CD4-positive, alpha-beta memory T cell (primary cell): ENCODE results near the gene COL5A1. TPM values are rescaled to one million over a fixed set of nuclear protein-coding genes. Genes with fewer than 3 reads are reported as not detected.

ENCODE experiments used
- CTCF ChIA-PET: fragments of 350-600 bp; sonication (Branson Sonifier 250); formaldehyde crosslinking; loops from one replicate; lab custom pipeline; 2021; ENCODE audit warnings: inconsistent platforms; ENCODE audit not compliant: partially characterized antibody; lab: Charles Lee
- POLR2A ChIA-PET: fragments of 350-600 bp; sonication (Branson Sonifier 250); formaldehyde crosslinking; loops from one replicate; lab custom pipeline; 2021; ENCODE audit not compliant: partially characterized antibody; lab: Charles Lee
- DNase-seq, 5 donors: peaks; one replicate each; pipeline versions ENCODE4 v3.0.0 to v3.0.0-alpha.2; 2020 to 2022; ENCODE audit warnings: mixed read lengths in 1 of 5
- H3K27ac ChIP-seq: one replicate; pipeline ENCODE4 v1.7.0; 2013; ENCODE audit warnings: low read depth, low read length
- H3K27me3 ChIP-seq: 2 replicates; pipeline ENCODE4 v1.7.0; 2013; ENCODE audit warnings: mild to moderate bottlenecking, low read length, moderate library complexity; ENCODE audit not compliant: insufficient read depth
- H3K36me3 ChIP-seq: 2 replicates; pipeline ENCODE4 v1.7.0; 2013; ENCODE audit warnings: mild to moderate bottlenecking, low read length, moderate library complexity; ENCODE audit not compliant: insufficient read depth
- H3K4me1 ChIP-seq: 2 replicates; pipeline ENCODE4 v1.7.0; 2013; ENCODE audit warnings: mild to moderate bottlenecking, low read length, moderate library complexity; ENCODE audit not compliant: insufficient read depth
- H3K4me3 ChIP-seq, 2 donors: one replicate each; pipeline ENCODE4 v1.7.0; 2013; ENCODE audit warnings: low read length in 2 of 2, mild to moderate bottlenecking in 1 of 2
- H3K9me3 ChIP-seq, 2 donors: one replicate each; pipeline ENCODE4 v1.7.0; 2013; ENCODE audit warnings: low read length in 2 of 2, control low read depth in 1 of 2; ENCODE audit not compliant: control insufficient read depth in 1 of 2
- H3K27ac Mint-ChIP-seq, 7 donors: one replicate each; pipeline ENCODE4 v1.8.0; 2020 to 2021; ENCODE audit warnings: mixed read lengths in 7 of 7, mild to moderate bottlenecking in 6 of 7, inconsistent platforms in 3 of 7, moderate library complexity in 3 of 7
- H3K27me3 Mint-ChIP-seq, 2 donors: one replicate each; pipeline ENCODE4 v1.8.0; 2020 to 2021; ENCODE audit warnings: mixed read lengths in 2 of 2
- H3K36me3 Mint-ChIP-seq, 2 donors: one replicate each; pipeline ENCODE4 v1.8.0; 2020 to 2021; ENCODE audit warnings: mixed read lengths in 2 of 2, inconsistent platforms in 1 of 2, mild to moderate bottlenecking in 1 of 2
- H3K4me1 Mint-ChIP-seq, 4 donors: one replicate each; pipeline ENCODE4 v1.8.0; 2020 to 2021; ENCODE audit warnings: mixed read lengths in 4 of 4, mild to moderate bottlenecking in 1 of 4
- H3K4me3 Mint-ChIP-seq, 8 donors: one replicate each; pipeline ENCODE4 v1.8.0; 2020 to 2021; ENCODE audit warnings: mixed read lengths in 8 of 8, mild to moderate bottlenecking in 7 of 8, moderate library complexity in 6 of 8, inconsistent platforms in 3 of 8
- H3K9me3 Mint-ChIP-seq, 8 donors: one replicate each; pipeline ENCODE4 v1.8.0; 2020 to 2021; ENCODE audit warnings: mixed read lengths in 8 of 8, mild to moderate bottlenecking in 5 of 8, inconsistent platforms in 3 of 8, moderate library complexity in 1 of 8
- intact Hi-C: fragments of 100-400 bp; cut with micrococcal nuclease; formaldehyde crosslinking; loops from one replicate; pipeline ENCODE4 v1.15.1; 2023
- polyA plus RNA-seq, 2 donors: library from polyadenylated mRNA; unstranded; fragments of 300-500 nt; fragmentation: Illumina TruSeq; gene quantifications; one replicate each; pipeline ENCODE4 v1.2.3, GENCODE V29; 2021
- total RNA-seq, 2 experiments: library from RNA; stranded (reverse); gene quantifications; one replicate each; pipeline ENCODE4 v1.2.3, GENCODE V29; 2021

The COL5A1 gene
- total and polyA plus RNA-seq, 4 experiments from 2014 or later, result 0.36 to 1.6 (median 1.5) TPM; not detected in 1

DNA sequence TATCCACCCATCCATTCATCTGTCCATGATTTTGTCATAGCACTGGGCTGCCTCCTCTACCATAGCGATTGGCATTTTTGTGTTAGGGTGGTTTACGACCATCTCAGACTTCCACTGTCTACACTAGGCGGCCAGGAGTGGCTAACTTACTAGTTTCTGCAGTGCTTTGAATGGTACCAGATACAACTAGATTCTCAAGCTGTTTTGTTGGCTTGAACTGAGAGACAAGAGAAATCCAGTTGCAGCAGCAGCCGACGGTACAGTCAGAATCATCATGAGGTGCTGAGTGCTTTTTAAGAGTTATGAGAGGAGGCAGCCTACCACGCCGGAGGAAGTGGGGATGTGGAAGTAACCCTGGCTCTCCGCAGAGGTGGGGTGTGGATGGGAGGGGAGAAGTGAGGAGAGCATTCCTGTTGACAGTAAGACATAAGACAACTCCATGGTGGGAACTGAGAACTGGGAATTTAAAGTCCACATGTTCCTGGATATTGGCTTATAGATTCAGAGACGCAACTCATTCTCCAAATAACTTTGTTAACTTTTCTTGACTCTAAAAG is 27.9 kb downstream of the COL5A1 start:
- no peaks in the 10 kb centered on the region for H3K9me3 ChIP-seq

DNA sequence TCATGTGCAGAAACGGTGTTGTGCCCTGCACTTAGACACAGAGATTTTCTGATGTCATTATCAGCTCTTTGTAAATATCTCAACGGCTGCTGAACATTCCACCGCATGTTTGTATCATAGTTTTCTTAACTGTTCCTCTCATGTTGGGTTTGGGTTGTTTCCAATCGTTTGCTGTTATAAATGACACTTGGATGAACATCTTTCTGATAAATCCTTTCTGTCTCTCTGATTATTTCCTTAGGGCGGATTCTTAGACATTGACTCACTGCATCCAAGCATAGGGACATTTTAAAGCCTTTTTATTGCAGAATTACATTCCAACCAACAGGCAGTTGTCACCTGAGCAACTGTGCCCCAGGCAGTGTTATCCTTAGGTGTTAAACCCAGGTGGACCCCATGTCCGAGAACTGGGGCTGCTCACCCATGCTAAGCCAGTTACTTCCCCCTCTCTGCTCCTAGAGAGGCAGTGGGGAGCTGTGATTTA is 28.5 kb downstream of the COL5A1 start:
- ChIA-PET CTCF (no interaction called here), POLR2A (no interaction called here)
- Histone ChIP-seq H3K4me1 (no peaks in the 10 kb centered on the region), H3K9me3 (no peaks in the 10 kb centered on the region), H3K27ac (no peak overlapping the region), H3K27me3 (no peaks in the 10 kb centered on the region), H3K4me3 (no peak overlapping the region), H3K36me3 (no peaks in the 10 kb centered on the region)
- Mint-ChIP-seq H3K9me3 (peaks cover 0 to 7% (median 3%) of the 10 kb centered on the region in 8 donors), H3K4me1 (no peaks in the 10 kb centered on the region), H3K4me3 (no peak overlapping the region), H3K27me3 (peaks cover 8 to 10% of the 10 kb centered on the region in 2 donors), H3K27ac (no peak overlapping the region), H3K36me3 (no peaks in the 10 kb centered on the region)
- intact Hi-C loops, result no loop called here
- no peak for DNase-seq

More for the DNA sequence above, 27.9 kb downstream of the COL5A1 start:
- no peak overlapping the region for H3K27ac ChIP-seq
- no peaks in the 10 kb centered on the region for H3K4me1 ChIP-seq
- intact Hi-C loops, result no loop called here
- H3K36me3 Mint-ChIP-seq, result no peaks in the 10 kb centered on the region
- POLR2A ChIA-PET, result no interaction called here
- no peaks in the 10 kb centered on the region for H3K4me1 Mint-ChIP-seq
- no peak overlapping the region for H3K4me3 Mint-ChIP-seq
- no peaks in the 10 kb centered on the region for H3K36me3 ChIP-seq
- peaks cover 8 to 10% of the 10 kb centered on the region in 2 donors for H3K27me3 Mint-ChIP-seq
- H3K27ac Mint-ChIP-seq, result peak overlapping the region in 1 of 7 donors; percentile 65
- CTCF ChIA-PET, result no interaction called here
- no peak for DNase-seq
- H3K9me3 Mint-ChIP-seq, result peaks cover 0 to 7% (median 0%) of the 10 kb centered on the region in 8 donors
- H3K27me3 ChIP-seq, result no peaks in the 10 kb centered on the region
- no peak overlapping the region for H3K4me3 ChIP-seq

DNA sequence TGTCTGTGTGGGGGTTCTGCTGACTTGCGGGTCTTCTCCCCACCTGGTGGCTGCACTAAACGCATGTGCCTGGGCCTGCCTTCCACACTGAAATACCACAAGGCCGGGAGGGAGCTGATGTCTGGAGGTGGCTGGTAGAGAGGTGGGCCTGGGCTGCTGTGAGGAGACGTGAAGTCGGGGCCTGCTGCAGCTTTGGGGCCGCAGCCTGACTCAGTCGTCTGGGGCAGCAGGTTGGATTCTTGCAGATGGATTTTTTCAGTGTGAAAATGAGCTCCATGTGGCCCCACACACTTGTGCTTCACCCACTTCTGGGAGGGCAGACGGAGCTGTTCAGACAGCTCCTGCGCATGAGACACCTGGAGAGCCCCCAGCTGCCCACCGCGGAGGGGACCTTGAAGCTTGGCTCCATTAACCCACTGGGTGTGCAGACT is 29.3 kb downstream of the COL5A1 start:
- no peak overlapping the region for H3K4me3 ChIP-seq
- CTCF ChIA-PET, result interaction anchor here (0.8 to 1.2 kb wide), 2 partner anchors 10 to 402 kb away, joined by 3 read pairs; no protein-coding TSS in a partner anchor

DNA sequence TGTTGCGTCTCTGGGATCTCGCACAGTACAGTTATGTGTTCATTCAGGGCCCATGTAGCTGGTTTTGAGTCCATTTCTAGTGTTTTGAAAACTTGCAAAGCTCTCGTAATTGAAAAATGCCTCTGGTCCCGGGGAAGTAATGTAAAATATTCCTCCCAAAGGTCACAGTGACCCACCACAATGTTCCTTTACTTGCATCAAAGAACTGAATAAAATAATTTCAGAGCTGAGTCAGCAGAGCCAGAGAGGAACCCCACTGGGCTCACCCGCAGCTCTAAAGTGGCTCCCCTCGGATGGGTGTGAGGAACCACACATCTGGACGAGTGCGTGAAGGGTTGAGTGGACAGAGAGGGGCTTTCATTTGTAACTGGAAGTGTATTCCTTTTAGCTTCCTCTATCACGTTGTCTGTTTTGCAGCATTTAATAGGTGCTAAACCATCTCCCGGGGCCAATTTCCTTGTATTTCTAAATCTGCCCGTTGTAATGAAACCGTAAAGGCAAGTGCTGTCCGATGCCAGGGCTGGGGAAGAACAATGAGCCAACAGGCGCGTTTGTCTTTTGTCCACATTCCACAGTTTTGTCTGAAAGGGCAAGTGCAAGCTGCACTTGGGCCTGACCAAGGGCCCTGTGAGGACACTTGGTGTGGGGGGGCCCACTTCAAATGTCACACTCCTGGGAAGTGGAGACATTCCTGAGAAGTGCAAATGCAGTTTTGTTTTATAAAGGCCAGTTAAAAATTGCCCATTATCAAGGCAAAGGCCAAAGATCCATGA is 29.9 kb downstream of the COL5A1 start:
- Mint-ChIP-seq H3K36me3 (no peaks in the 10 kb centered on the region), H3K4me3 (no peak overlapping the region), H3K27me3 (peaks cover 4 to 8% of the 10 kb centered on the region in 2 donors), H3K4me1 (no peaks in the 10 kb centered on the region), H3K27ac (no peak overlapping the region), H3K9me3 (peaks cover 0 to 16% (median 6%) of the 10 kb centered on the region in 8 donors)
- Histone ChIP-seq H3K27me3 (no peaks in the 10 kb centered on the region), H3K9me3 (no peaks in the 10 kb centered on the region), H3K4me1 (no peaks in the 10 kb centered on the region), H3K4me3 (no peak overlapping the region), H3K27ac (no peak overlapping the region), H3K36me3 (no peaks in the 10 kb centered on the region)
- POLR2A ChIA-PET, result no interaction called here
- no peak for DNase-seq
- intact Hi-C loops, result no loop called here
- CTCF ChIA-PET, result interaction anchor here (0.8 to 1.2 kb wide), 2 partner anchors 10 to 402 kb away, joined by 3 read pairs; no protein-coding TSS in a partner anchor

More for the DNA sequence above, 29.3 kb downstream of the COL5A1 start:
- POLR2A ChIA-PET, result no interaction called here
- Histone ChIP-seq H3K4me1 (no peaks in the 10 kb centered on the region), H3K27ac (no peak overlapping the region), H3K36me3 (no peaks in the 10 kb centered on the region), H3K27me3 (no peaks in the 10 kb centered on the region), H3K9me3 (no peaks in the 10 kb centered on the region)
- Mint-ChIP-seq H3K4me3 (no peak overlapping the region), H3K27ac (no peak overlapping the region), H3K4me1 (no peaks in the 10 kb centered on the region), H3K27me3 (peaks cover 6 to 8% of the 10 kb centered on the region in 2 donors), H3K9me3 (peaks cover 0 to 15% (median 4%) of the 10 kb centered on the region in 8 donors), H3K36me3 (no peaks in the 10 kb centered on the region)
- no peak for DNase-seq
- intact Hi-C loops, result no loop called here

DNA sequence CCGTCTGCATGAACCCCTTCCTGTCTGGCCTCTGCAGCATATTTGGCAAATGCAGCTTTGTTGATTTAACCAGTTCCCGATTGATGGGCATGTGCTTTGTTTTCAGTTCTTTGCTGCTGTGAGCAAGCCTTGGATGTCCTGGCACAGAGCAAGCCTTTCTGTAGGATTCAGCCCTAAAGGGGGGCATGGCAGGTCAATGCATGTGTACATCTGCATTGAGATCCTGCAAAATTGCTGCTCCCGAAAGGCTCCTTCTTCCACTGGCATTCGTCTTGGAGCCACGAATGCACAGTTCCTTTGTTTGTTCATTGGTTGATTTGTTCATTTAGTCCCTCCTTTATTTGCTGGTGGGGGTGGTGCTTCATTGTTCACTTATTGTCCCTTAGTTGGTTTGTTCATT is 34.8 kb downstream of the COL5A1 start:
- H3K4me3 Mint-ChIP-seq, result no peak overlapping the region
- no peak overlapping the region for H3K27ac Mint-ChIP-seq
- no peaks in the 10 kb centered on the region for H3K4me1 Mint-ChIP-seq
- Histone ChIP-seq H3K36me3 (no peaks in the 10 kb centered on the region), H3K9me3 (no peaks in the 10 kb centered on the region), H3K4me3 (no peak overlapping the region), H3K4me1 (no peaks in the 10 kb centered on the region), H3K27ac (no peak overlapping the region), H3K27me3 (no peaks in the 10 kb centered on the region)
- POLR2A ChIA-PET, result no interaction called here
- intact Hi-C loops, result no loop called here
- H3K9me3 Mint-ChIP-seq, result peaks cover 0 to 19% (median 9%) of the 10 kb centered on the region in 8 donors
- H3K27me3 Mint-ChIP-seq, result peaks cover 0 to 2% of the 10 kb centered on the region in 2 donors
- DNase-seq, result no peak
- H3K36me3 Mint-ChIP-seq, result no peaks in the 10 kb centered on the region
- CTCF ChIA-PET, result no interaction called here

DNA sequence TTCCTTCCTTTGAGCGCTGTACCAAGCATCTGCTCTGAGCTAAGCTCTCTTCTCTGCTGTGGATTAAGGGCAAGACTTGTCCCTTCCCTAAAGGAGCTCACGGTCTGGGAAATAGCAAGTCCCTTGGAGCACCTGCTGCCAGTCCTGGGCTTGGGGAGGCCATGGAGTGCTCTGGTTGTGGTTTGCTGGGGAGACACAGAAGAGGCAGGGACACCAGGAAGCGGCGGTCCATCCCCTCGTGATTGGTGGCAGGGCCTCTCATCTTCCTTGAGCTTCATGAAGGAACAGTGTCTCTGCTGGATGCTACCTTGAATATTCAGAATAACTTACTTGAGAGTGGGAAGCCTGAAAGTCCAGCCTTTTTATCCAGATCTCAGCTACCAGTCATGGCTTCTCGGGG is 35.3 kb downstream of the COL5A1 start:
- Mint-ChIP-seq H3K27ac (no peak overlapping the region), H3K4me3 (no peak overlapping the region), H3K27me3 (peaks cover 0 to 2% of the 10 kb centered on the region in 2 donors), H3K9me3 (peaks cover 0 to 19% (median 9%) of the 10 kb centered on the region in 8 donors), H3K4me1 (no peaks in the 10 kb centered on the region), H3K36me3 (no peaks in the 10 kb centered on the region)
- POLR2A ChIA-PET, result no interaction called here
- intact Hi-C loops, result no loop called here
- Histone ChIP-seq H3K4me1 (no peaks in the 10 kb centered on the region), H3K4me3 (no peak overlapping the region), H3K36me3 (no peaks in the 10 kb centered on the region), H3K27me3 (no peaks in the 10 kb centered on the region), H3K27ac (no peak overlapping the region), H3K9me3 (no peaks in the 10 kb centered on the region)
- DNase-seq, result no peak
- CTCF ChIA-PET, result no interaction called here

DNA sequence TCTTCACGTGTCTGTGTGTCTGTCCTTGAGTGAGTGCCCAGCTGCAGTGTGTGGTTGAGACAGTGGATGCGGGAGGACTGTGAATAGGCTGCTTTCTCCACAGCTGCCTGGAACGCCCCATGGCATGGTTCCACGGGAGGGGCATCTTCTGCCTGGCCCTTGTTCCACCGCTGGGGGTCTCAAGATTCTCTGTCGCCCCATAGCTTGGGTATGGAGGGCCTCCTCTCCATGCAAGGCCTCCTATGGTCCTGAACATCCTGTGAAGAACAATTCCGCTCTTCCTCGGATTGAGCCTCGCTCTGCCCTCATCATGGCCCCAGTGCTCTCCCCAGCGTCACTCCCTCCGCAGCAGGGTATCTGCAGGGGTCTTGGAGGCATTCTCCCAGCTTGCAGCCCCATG is 36.1 kb downstream of the COL5A1 start:
- H3K27ac Mint-ChIP-seq, result no peak overlapping the region
- CTCF ChIA-PET, result no interaction called here
- POLR2A ChIA-PET, result no interaction called here
- no peaks in the 10 kb centered on the region for H3K4me1 Mint-ChIP-seq
- Histone ChIP-seq H3K4me3 (no peak overlapping the region), H3K4me1 (no peaks in the 10 kb centered on the region), H3K36me3 (no peaks in the 10 kb centered on the region), H3K27me3 (no peaks in the 10 kb centered on the region), H3K27ac (no peak overlapping the region), H3K9me3 (no peaks in the 10 kb centered on the region)
- H3K36me3 Mint-ChIP-seq, result no peaks in the 10 kb centered on the region
- intact Hi-C loops, result no loop called here
- no peak for DNase-seq
- peaks cover 0 to 2% of the 10 kb centered on the region in 2 donors for H3K27me3 Mint-ChIP-seq
- H3K4me3 Mint-ChIP-seq, result no peak overlapping the region
- H3K9me3 Mint-ChIP-seq, result peaks cover 0 to 19% (median 9%) of the 10 kb centered on the region in 8 donors
